OCI-LY7 (cell line): ENCODE measurements around the gene RAX2.

Experiments used
- CTCF ChIP-seq: fragments of 200-600 bp; sonication (generic); conservative IDR thresholded peaks from 2 replicates; pipeline ENCODE4 v1.5.1; 2014; ENCODE audit warnings: mild to moderate bottlenecking, antibody characterized with exemption, low read length, moderate library complexity, mixed read lengths
- EZH2phosphoT487 ChIP-seq: fragments of 200-600 bp; sonication (generic); IDR thresholded peaks from 2 replicates; pipeline ENCODE4 v1.6.1; 2018; ENCODE audit warnings: low read depth, borderline replicate concordance, mild to moderate bottlenecking, mixed run types, antibody characterized with exemption, low read length, moderate library complexity, mixed read lengths

- no peak for TF ChIP-seq CTCF
- TF ChIP-seq EZH2phosphoT487 = no peak
Measured at GRCh38 chr19:3746371-3747056, 25.5 kb downstream of the RAX2 start.
